B cell (primary cell): Measurements from ENCODE around the gene REL. TPM values are rescaled to one million over a fixed set of nuclear protein-coding genes. Genes with fewer than 3 reads are reported as not detected.
"Not testable (repeated sequence)": the region's sequence is repeated elsewhere in the genome, so short reads cannot be mapped to it uniquely, and the experiment has no call there.

ENCODE experiments used
- ATAC-seq: fragments of 200-7000 bp; cut with Tn5 transposase; one replicate; pipeline ENCODE4 v1.10.0; 2021; ENCODE audit warnings: low read depth, mild to moderate bottlenecking, moderate number of reproducible peaks, moderate library complexity
- CTCF ChIA-PET: fragments of 350-600 bp; sonication (Branson Sonifier 250); formaldehyde crosslinking; loops from one replicate; lab custom pipeline; 2021; ENCODE audit warnings: antibody characterized with exemption, inconsistent platforms; lab: Charles Lee
- POLR2A ChIA-PET: fragments of 350-600 bp; sonication (Branson Sonifier 250); formaldehyde crosslinking; loops from one replicate; lab custom pipeline; 2021; ENCODE audit warnings: antibody characterized with exemption; lab: Charles Lee
- DNase-seq: peaks from one replicate; pipeline ENCODE4 v3.0.0; 2013
- H2AFZ ChIP-seq: 2 replicates; pipeline ENCODE4 v1.6.1; 2012; ENCODE audit warnings: mild to moderate bottlenecking, low read depth, low read length; ENCODE audit not compliant: insufficient read depth, poor library complexity, severe bottlenecking
- H3K27ac ChIP-seq, 2 donors: 1 replicate in 1 of 2; 2 replicates in 1 of 2; pipeline ENCODE4 v1.5.1; 2012 to 2013; ENCODE audit warnings: low read length in 2 of 2, mild to moderate bottlenecking in 2 of 2, moderate library complexity in 1 of 2
- H3K27me3 ChIP-seq, 4 experiments: fragments of 200-600 bp in 1 of 4; sonication (generic) in 1 of 4; replicated peaks in 1 of 4; 1 replicate in 2 of 4; 2 replicates in 2 of 4; pipeline versions ENCODE4 v1.6.1 to v1.7.0; 2013 to 2016; ENCODE audit warnings: low read length in 3 of 4, mild to moderate bottlenecking in 2 of 4, mixed read lengths in 1 of 4, moderate library complexity in 1 of 4; ENCODE audit not compliant: insufficient read depth in 4 of 4, control insufficient read depth in 3 of 4; ENCODE audit errors: control extremely low read depth in 1 of 4
- H3K36me3 ChIP-seq, 2 experiments: replicated peaks in 1 of 2; 1 replicate in 1 of 2; 2 replicates in 1 of 2; pipeline versions ENCODE4 v1.6.1 to v1.7.1; 2013; ENCODE audit warnings: low read length in 1 of 2; ENCODE audit not compliant: insufficient read depth in 2 of 2, control insufficient read depth in 1 of 2; ENCODE audit errors: control extremely low read depth in 1 of 2, extremely low read depth in 1 of 2
- H3K4me1 ChIP-seq, 2 donors: fragments of 200-600 bp in 1 of 2; sonication (generic) in 1 of 2; 1 replicate in 1 of 2; 2 replicates in 1 of 2; pipeline versions ENCODE4 v1.5.1 to v1.6.1; 2013 to 2017; ENCODE audit warnings: low read length in 2 of 2; ENCODE audit not compliant: control insufficient read depth in 2 of 2, insufficient read depth in 2 of 2
- H3K4me2 ChIP-seq: replicated peaks from 2 replicates; pipeline ENCODE3; 2012; ENCODE audit warnings: mild to moderate bottlenecking, low read depth, low read length; ENCODE audit not compliant: poor library complexity, severe bottlenecking
- H3K4me3 ChIP-seq, 5 experiments: fragments of 200-600 bp in 1 of 5; sonication (generic) in 1 of 5; 1 replicate in 3 of 5; 2 replicates in 2 of 5; pipeline versions ENCODE4 v1.5.1 to v1.7.0; 2011 to 2016; ENCODE audit warnings: low read length in 4 of 5, mild to moderate bottlenecking in 4 of 5, low read depth in 2 of 5, control low read depth in 1 of 5, moderate library complexity in 1 of 5; ENCODE audit not compliant: insufficient read depth in 1 of 5; ENCODE audit errors: control extremely low read depth in 1 of 5, extremely low read depth in 1 of 5
- H3K79me2 ChIP-seq: fragments of 200-600 bp; sonication (generic); one replicate; pipeline ENCODE4 v1.6.0; 2016; ENCODE audit warnings: low read length; ENCODE audit not compliant: control insufficient read depth, insufficient read depth
- H3K9ac ChIP-seq: fragments of 200-600 bp; sonication (generic); 2 replicates; pipeline ENCODE4 v1.6.1; 2017; ENCODE audit warnings: mild to moderate bottlenecking, low read length, moderate library complexity
- H3K9me3 ChIP-seq, 3 donors: one replicate each; pipeline versions ENCODE4 v1.6.1 to v1.7.1; 2013; ENCODE audit warnings: low read length in 2 of 3; ENCODE audit not compliant: control insufficient read depth in 2 of 3, insufficient read depth in 1 of 3; ENCODE audit errors: control extremely low read depth in 1 of 3
- H4K20me1 ChIP-seq: 2 replicates; pipeline ENCODE4 v1.6.0; 2012; ENCODE audit warnings: mild to moderate bottlenecking, low read length; ENCODE audit not compliant: insufficient read depth, control insufficient read depth, poor library complexity, severe bottlenecking
- H3K27ac Mint-ChIP-seq: one replicate; pipeline ENCODE4 v1.8.0; 2021; ENCODE audit warnings: mixed read lengths
- H3K27me3 Mint-ChIP-seq: one replicate; pipeline ENCODE4 v1.8.0; 2021; ENCODE audit warnings: mixed read lengths
- H3K4me1 Mint-ChIP-seq: one replicate; pipeline ENCODE4 v1.8.0; 2021; ENCODE audit warnings: mixed read lengths
- H3K4me3 Mint-ChIP-seq: one replicate; pipeline ENCODE4 v1.8.0; 2021; ENCODE audit warnings: mixed read lengths
- H3K9me3 Mint-ChIP-seq: one replicate; pipeline ENCODE4 v1.8.0; 2022; ENCODE audit warnings: mixed read lengths; ENCODE audit not compliant: insufficient read depth
- CTCF ChIP-seq: fragments of 200-600 bp; IDR thresholded peaks from one replicate; pipeline ENCODE4 v1.8.0; 2022; ENCODE audit warnings: antibody characterized with exemption, mild to moderate bottlenecking
- EZH2 ChIP-seq: IDR thresholded peaks from 2 replicates; pipeline ENCODE4 v1.6.1; 2012; ENCODE audit warnings: borderline replicate concordance, low read depth, mild to moderate bottlenecking, moderate library complexity, low read length; ENCODE audit not compliant: insufficient read depth, poor library complexity, severe bottlenecking
- WGBS: methylation state at CpG from one replicate; pipeline ENCODE4 v1.1.5; 2013; ENCODE audit warnings: missing lambda C conversion rate; ENCODE audit not compliant: insufficient coverage; 5-methylcytosine and 5-hydroxymethylcytosine counted together
- intact Hi-C: fragments of 100-400 bp; cut with micrococcal nuclease; formaldehyde crosslinking; loops from one replicate; pipeline ENCODE4 v1.10.0; 2022
- polyA plus RNA-seq: library from polyadenylated mRNA; depleted of rRNA; stranded (reverse); fragments of >200 nt; gene quantifications from 2 replicates; pipeline ENCODE4 v1.2.3, GENCODE V29; 2012
- total RNA-seq, 2 donors: library from RNA; stranded (reverse); fragments of 120-200 nt in 1 of 2; gene quantifications; 1 replicate in 1 of 2; 2 replicates in 1 of 2; pipeline versions ENCODE4 v1.2.3 to v1.2.4, GENCODE V29; 2013 to 2022

The REL gene
- total and polyA plus RNA-seq, 2 donors (not counting 1 experiment from before 2014, with no cell fraction given): 27.9 to 283 TPM

GRCh38 chr2:60888853-60889252 is 7.5 kb downstream of the REL start:
- Mint-ChIP-seq H3K27me3 (no peaks in the 10 kb centered on the region), H3K9me3 (no peaks in the 10 kb centered on the region), H3K27ac (peak overlapping the region; percentile 39), H3K4me3 (peak overlapping the region; percentile 50), H3K4me1 (peaks cover 59% of the 10 kb centered on the region)
- TF ChIP-seq CTCF: no peak
- TF ChIP-seq EZH2: no peak
- Histone ChIP-seq H3K4me1 (peaks cover 35 to 69% of the 10 kb centered on the region in 2 donors), H3K9ac (no peak overlapping the region), H3K9me3 (peaks cover 0 to 1% (median 0%) of the 10 kb centered on the region in 3 donors), H3K27ac (peak overlapping the region in 1 of 2 donors; percentile 67), H3K4me2 (peak overlapping the region; percentile 24), H4K20me1 (peaks cover 72% of the 10 kb centered on the region), H3K36me3 (peaks cover 8 to 48% of the 10 kb centered on the region in 2 experiments), H3K79me2 (peaks cover 98% of the 10 kb centered on the region), H3K27me3 (no peaks in the 10 kb centered on the region), H3K4me3 (no peak overlapping the region), H2AFZ (no peak overlapping the region)
- no peak for DNase-seq
- no CpG with 5 or more reads among the region's 2 CpGs for WGBS
- POLR2A ChIA-PET: interaction anchor here (0.6 kb wide), 1 partner anchor 533 kb away, joined by 3 read pairs; no protein-coding TSS in a partner anchor
- no peak for ATAC-seq
- intact Hi-C loops: loop anchor here (10.0 kb wide), 1 partner anchor 334 kb away; the partner anchor contains the start of gene BCL11A
- CTCF ChIA-PET: interaction anchor here (1.6 to 1.7 kb wide), 2 partner anchors 82 to 84 kb away, joined by 5 to 9 read pairs; no protein-coding TSS in a partner anchor

DNA sequence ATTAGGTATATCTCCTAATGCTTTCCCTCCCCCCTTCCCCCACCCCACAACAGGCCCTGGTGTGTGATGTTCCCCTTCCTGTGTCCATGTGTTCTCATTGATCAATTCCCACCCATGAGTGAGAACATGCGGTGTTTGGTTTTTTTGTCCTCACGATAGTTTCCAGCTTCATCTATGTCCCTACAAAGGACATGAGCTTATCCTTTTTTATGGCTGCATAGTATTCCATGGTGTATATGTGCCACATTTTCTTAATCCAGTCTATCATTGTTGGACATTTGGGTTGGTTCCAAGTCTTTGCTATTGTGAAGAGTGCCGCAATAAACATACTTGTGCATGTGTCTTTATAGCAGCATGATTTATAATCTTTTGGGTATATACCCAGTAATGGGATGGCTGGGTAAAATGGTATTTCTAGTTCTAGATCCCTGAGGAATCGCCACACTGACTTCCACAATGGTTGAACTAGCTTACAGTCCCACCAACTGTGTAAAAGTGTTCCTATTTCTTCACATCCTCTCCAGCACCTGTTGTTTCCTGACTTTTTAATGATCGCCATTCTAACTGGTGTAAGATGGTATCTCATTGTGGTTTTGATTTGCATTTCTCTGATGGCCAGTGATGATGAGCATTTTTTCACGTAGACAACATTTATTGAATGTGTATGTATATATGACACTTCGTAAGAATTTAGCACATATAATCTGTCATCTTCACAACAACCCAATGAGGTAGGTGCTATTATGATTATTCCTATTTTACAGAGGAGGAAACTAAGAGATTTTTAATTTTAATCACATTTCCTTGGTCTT is 8.4 kb downstream of the REL start:
- peak overlapping the region; percentile 74 for H3K4me3 Mint-ChIP-seq
- POLR2A ChIA-PET: interaction anchor here (0.7 kb wide), 1 partner anchor 75 kb away, joined by 4 read pairs; no protein-coding TSS in a partner anchor
- H3K27me3 ChIP-seq, ATAC-seq, H3K9ac ChIP-seq, DNase-seq, H2AFZ ChIP-seq, H3K9me3 ChIP-seq, H3K9me3 Mint-ChIP-seq, H3K27me3 Mint-ChIP-seq, H3K4me3 ChIP-seq: not testable (repeated sequence)
- intact Hi-C loops: loop anchor here (10.0 kb wide), 1 partner anchor 335 kb away; the partner anchor contains the start of gene BCL11A
- Histone ChIP-seq H3K4me2 (peak overlapping the region; percentile 24), H3K36me3 (peaks cover 8 to 55% of the 10 kb centered on the region in 2 experiments), H3K79me2 (peaks cover 98% of the 10 kb centered on the region), H4K20me1 (peaks cover 65% of the 10 kb centered on the region), H3K4me1 (peaks cover 34 to 67% of the 10 kb centered on the region in 2 donors), H3K27ac (peak overlapping the region in 1 of 2 donors; percentile 67)
- H3K4me1 Mint-ChIP-seq: peaks cover 58% of the 10 kb centered on the region
- no CpG with 5 or more reads among the region's 7 CpGs for WGBS
- CTCF ChIA-PET: interaction anchor here (0.7 to 1.7 kb wide), 3 partner anchors 50 to 109 kb away, joined by 3 to 6 read pairs (median 5); no protein-coding TSS in a partner anchor
- H3K27ac Mint-ChIP-seq: peak overlapping the region; percentile 55
